Caco-2 (cell line): ENCODE data around the gene KRTAP9-6. TPM values are rescaled to one million over a fixed set of nuclear protein-coding genes. Genes with fewer than 3 reads are reported as not detected.

Experiments
- BruUV-seq: library from RNA; stranded (reverse); fragments of 400-500 nt; replicated peaks from 2 replicates; lab custom pipeline; 2021; lab: Mats Ljungman, UMichigan
- CTCF ChIA-PET: fragments of 300-600 bp; sonication (Branson Sonifier 250); formaldehyde crosslinking; loops from one replicate; lab custom pipeline; 2022; ENCODE audit warnings: antibody characterized with exemption; lab: Charles Lee
- POLR2A ChIA-PET: fragments of 300-600 bp; sonication (Branson Sonifier 250); formaldehyde crosslinking; loops from one replicate; lab custom pipeline; 2022; ENCODE audit warnings: antibody characterized with exemption; lab: Charles Lee
- DNase-seq, 2 experiments: peaks; one replicate each; pipeline versions ENCODE4 v3.0.0 to v3.0.0-alpha.2; 2020 to 2022
- H3K27me3 ChIP-seq: replicated peaks from 2 replicates; pipeline ENCODE4 v1.6.0; 2011; ENCODE audit warnings: low read length; ENCODE audit not compliant: control insufficient read depth, insufficient read depth
- H3K36me3 ChIP-seq: 2 replicates; pipeline ENCODE4 v1.5.1; 2011; ENCODE audit warnings: low read length; ENCODE audit not compliant: control insufficient read depth, insufficient read depth
- H3K4me1 ChIP-seq: fragments of 250-450 bp; sonication (Bioruptor Pico); 2 replicates; pipeline ENCODE4 v1.5.1; 2020; ENCODE audit warnings: mild to moderate bottlenecking
- H3K4me3 ChIP-seq: 2 replicates; pipeline ENCODE4 v1.5.1; 2011; ENCODE audit warnings: low read depth, mild to moderate bottlenecking, control low read depth, low read length
- H3K9me3 ChIP-seq: fragments of 250-450 bp; sonication (Bioruptor Pico); 2 replicates; pipeline ENCODE4 v1.5.1; 2020; ENCODE audit warnings: mild to moderate bottlenecking, moderate library complexity
- H3K27ac Mint-ChIP-seq: one replicate; pipeline ENCODE4 v1.8.0; 2022; ENCODE audit warnings: mixed read lengths; ENCODE audit not compliant: unreplicated experiment
- H3K27me3 Mint-ChIP-seq: one replicate; pipeline ENCODE4 v1.8.0; 2022; ENCODE audit warnings: mixed read lengths; ENCODE audit not compliant: insufficient read depth, unreplicated experiment
- H3K36me3 Mint-ChIP-seq: one replicate; pipeline ENCODE4 v1.8.0; 2022; ENCODE audit warnings: mild to moderate bottlenecking, mixed read lengths; ENCODE audit not compliant: insufficient read depth, unreplicated experiment
- H3K4me1 Mint-ChIP-seq: one replicate; pipeline ENCODE4 v1.8.0; 2022; ENCODE audit warnings: low read depth, mixed read lengths; ENCODE audit not compliant: unreplicated experiment
- H3K4me3 Mint-ChIP-seq: one replicate; pipeline ENCODE4 v1.8.0; 2022; ENCODE audit warnings: mild to moderate bottlenecking, moderate library complexity, mixed read lengths; ENCODE audit not compliant: unreplicated experiment
- H3K9me3 Mint-ChIP-seq: one replicate; pipeline ENCODE4 v1.8.0; 2022; ENCODE audit warnings: mixed read lengths; ENCODE audit not compliant: unreplicated experiment
- CTCF ChIP-seq, 2 experiments: fragments of 200-600 bp in 1 of 2; IDR thresholded peaks; 1 replicate in 1 of 2; 2 replicates in 1 of 2; pipeline versions ENCODE4 v1.5.1 to v1.8.0; 2011 to 2022; ENCODE audit warnings: antibody characterized with exemption in 1 of 2, control low read depth in 1 of 2, inconsistent platforms in 1 of 2, low read depth in 1 of 2, low read length in 1 of 2, mild to moderate bottlenecking in 1 of 2, moderate library complexity in 1 of 2; ENCODE audit not compliant: insufficient read depth in 1 of 2, severe bottlenecking in 1 of 2, unreplicated experiment in 1 of 2
- intact Hi-C: fragments of 100-400 bp; cut with micrococcal nuclease; formaldehyde crosslinking; loops from one replicate; pipeline ENCODE4 v1.10.0; 2022; ENCODE audit not compliant: unreplicated experiment
- total RNA-seq: library from RNA; stranded (reverse); gene quantifications from 2 replicates; pipeline ENCODE4 v1.2.3, GENCODE V29; 2022

The KRTAP9-6 gene
- total RNA-seq, 1 experiment from 2014 or later = not detected

- Mint-ChIP-seq H3K36me3 (no peaks in the 10 kb centered on the region), H3K4me1 (no peaks in the 10 kb centered on the region), H3K9me3 (no peaks in the 10 kb centered on the region), H3K4me3 (no peak within 1 kb of the TSS), H3K27me3 (no peaks in the 10 kb centered on the region), H3K27ac (no peak within 1 kb of the TSS)
- ChIA-PET CTCF (no interaction called here), POLR2A (no interaction called here)
- no peak for TF ChIP-seq CTCF (IDR thresholded peaks at IDR 0.05; ENCODE audit: insufficient read depth in 1 of 2, low read depth in 1 of 2, low read length in 1 of 2, severe bottlenecking in 1 of 2, unreplicated experiment in 1 of 2)
- Histone ChIP-seq H3K4me3 (no peak within 1 kb of the TSS), H3K9me3 (no peaks in the 10 kb centered on the region; the same call in 1 of the 2 replicates), H3K36me3 (no peaks in the 10 kb centered on the region), H3K27me3 (no peaks in the 10 kb centered on the region), H3K4me1 (no peaks in the 10 kb centered on the region)
- BruUV-seq = no TSS peak
- intact Hi-C loops = no loop called here
- DNase-seq = no peak
Measured at GRCh38 chr17:41301916-41302901, 37.0 kb downstream of the KRTAP9-6 start, which contains the start of gene KRTAP29-1. Gene KRTAP29-1, minus strand, starts transcription at chr17:41302851. Its CDS starts 0 bp downstream, at chr17:41302851.

DNA sequence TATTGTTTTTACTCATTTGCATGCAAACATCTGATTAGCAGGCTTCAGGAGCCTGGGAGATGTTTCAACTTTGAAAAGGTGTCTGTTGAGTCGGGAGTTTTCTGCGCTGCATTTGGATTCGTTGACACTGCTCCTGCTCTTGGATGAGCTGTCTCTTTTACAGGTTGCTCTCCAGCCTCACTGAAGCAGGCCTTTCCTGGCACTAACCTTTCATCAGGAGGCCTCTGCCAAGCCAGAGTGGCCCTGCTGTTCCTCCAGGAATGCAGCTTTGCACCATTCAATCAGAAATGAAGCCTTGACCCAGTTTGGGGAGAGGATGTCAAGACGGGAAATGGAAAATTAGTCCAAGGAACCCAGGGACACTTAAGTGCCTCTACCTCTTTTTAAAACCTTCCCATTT is 37.8 kb downstream of the KRTAP9-6 start:
- Histone ChIP-seq H3K27me3 (no peaks in the 10 kb centered on the region), H3K4me1 (no peaks in the 10 kb centered on the region), H3K4me3 (no peak overlapping the region), H3K36me3 (no peaks in the 10 kb centered on the region), H3K9me3 (no peaks in the 10 kb centered on the region; the same call in 1 of the 2 replicates)
- no peak for DNase-seq
- no peaks in the 10 kb centered on the region for H3K4me1 Mint-ChIP-seq
- H3K27ac Mint-ChIP-seq = no peak overlapping the region
- BruUV-seq = no TSS peak
- H3K36me3 Mint-ChIP-seq = no peaks in the 10 kb centered on the region
- intact Hi-C loops = no loop called here
- H3K4me3 Mint-ChIP-seq = no peak overlapping the region
- no peaks in the 10 kb centered on the region for H3K27me3 Mint-ChIP-seq
- no peaks in the 10 kb centered on the region for H3K9me3 Mint-ChIP-seq
- TF ChIP-seq CTCF (IDR thresholded peaks at IDR 0.05; ENCODE audit: insufficient read depth in 1 of 2, low read depth in 1 of 2, low read length in 1 of 2, severe bottlenecking in 1 of 2, unreplicated experiment in 1 of 2) = no peak
- ChIA-PET CTCF (no interaction called here), POLR2A (no interaction called here)

DNA sequence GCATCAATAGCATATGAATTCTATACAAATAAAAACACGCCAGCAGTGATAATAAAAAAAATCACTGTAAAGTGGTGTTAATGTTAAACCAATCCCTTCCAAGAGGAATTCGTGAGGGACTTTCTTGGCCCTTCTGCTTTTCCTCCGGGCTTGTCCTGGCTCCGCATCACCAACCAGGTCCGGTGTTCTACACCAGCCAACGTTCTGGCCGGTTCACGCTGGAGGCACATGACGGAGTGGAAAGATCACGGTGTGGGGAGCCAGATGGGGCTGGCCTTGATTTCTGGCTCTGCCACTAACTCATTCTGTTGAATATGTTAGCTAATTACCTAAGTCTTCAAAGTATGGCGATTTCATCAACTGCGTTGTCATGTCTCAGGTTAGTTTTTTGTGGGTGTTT is 38.9 kb downstream of the KRTAP9-6 start:
- DNase-seq = no peak
- Mint-ChIP-seq H3K4me1 (no peaks in the 10 kb centered on the region), H3K27ac (no peak overlapping the region), H3K36me3 (no peaks in the 10 kb centered on the region), H3K27me3 (no peaks in the 10 kb centered on the region), H3K4me3 (no peak overlapping the region), H3K9me3 (no peaks in the 10 kb centered on the region)
- BruUV-seq = no TSS peak
- no peaks in the 10 kb centered on the region for H3K27me3 ChIP-seq
- intact Hi-C loops = no loop called here
- no peaks in the 10 kb centered on the region for H3K36me3 ChIP-seq
- no peaks in the 10 kb centered on the region for H3K4me1 ChIP-seq
- TF ChIP-seq CTCF (IDR thresholded peaks at IDR 0.05; ENCODE audit: insufficient read depth in 1 of 2, low read depth in 1 of 2, low read length in 1 of 2, severe bottlenecking in 1 of 2, unreplicated experiment in 1 of 2) = no peak
- POLR2A ChIA-PET = no interaction called here
- CTCF ChIA-PET = no interaction called here
- no peak overlapping the region for H3K4me3 ChIP-seq
- no peaks in the 10 kb centered on the region; the same call in 1 of the 2 replicates for H3K9me3 ChIP-seq
